Activated CD4-positive, alpha-beta T cell treated with anti-CD3 and anti-CD28 coated beads, Interleukin-2, amount 50 U/mL, for 1 hour (primary cell): ENCODE results near the gene BTBD7.

Experiments used
- DNase-seq: peaks from one replicate; pipeline ENCODE4 v3.0.0-alpha.2; 2020

Gene BTBD7

GRCh38 chr14:93302688-93303581, 29.9 kb downstream of the BTBD7 start:
- DNase-seq: no peak

- no peak for DNase-seq
These were observed 30.9 kb downstream of the BTBD7 start for GRCh38 chr14:93301821-93302447.

- no peak for DNase-seq
These were observed 33.0 kb downstream of the BTBD7 start for GRCh38 chr14:93299866-93300265.

GRCh38 chr14:93299416-93299815, 33.4 kb downstream of the BTBD7 start:
- DNase-seq: no peak

- no peak for DNase-seq
These were observed 37.2 kb downstream of the BTBD7 start for GRCh38 chr14:93295541-93296220.

GRCh38 chr14:93286212-93286890, 46.5 kb downstream of the BTBD7 start:
- no peak for DNase-seq

- DNase-seq: no peak
These were observed 47.8 kb downstream of the BTBD7 start for GRCh38 chr14:93285044-93285443.

GRCh38 chr14:93281937-93282336, 50.9 kb downstream of the BTBD7 start:
- no peak for DNase-seq

GRCh38 chr14:93280743-93281142, 52.1 kb downstream of the BTBD7 start:
- no peak for DNase-seq

GRCh38 chr14:93276031-93276716, 56.7 kb downstream of the BTBD7 start:
- DNase-seq: no peak

- DNase-seq: no peak
These were observed 58.6 kb downstream of the BTBD7 start for GRCh38 chr14:93274055-93274806.

- DNase-seq: no peak
These were observed 61.7 kb downstream of the BTBD7 start for GRCh38 chr14:93271111-93271510.

- no peak for DNase-seq
These were observed 63.3 kb downstream of the BTBD7 start for GRCh38 chr14:93269341-93270068.

- DNase-seq: no peak
These were observed 64.4 kb downstream of the BTBD7 start for GRCh38 chr14:93268406-93268805.

- DNase-seq: no peak
These were observed 65.6 kb downstream of the BTBD7 start for GRCh38 chr14:93267149-93267711.

- no peak for DNase-seq
These were observed 66.7 kb downstream of the BTBD7 start for GRCh38 chr14:93266127-93266526.

GRCh38 chr14:93263416-93263815, 69.4 kb downstream of the BTBD7 start:
- no peak for DNase-seq

GRCh38 chr14:93262446-93262845, 70.4 kb downstream of the BTBD7 start:
- DNase-seq: no peak

- DNase-seq: no peak
These were observed 83.6 kb downstream of the BTBD7 start for GRCh38 chr14:93249128-93249831.

- no peak for DNase-seq
These were observed 86.3 kb downstream of the BTBD7 start for GRCh38 chr14:93246534-93246933.
